ENCODE results near the gene SNAP47.

SNAP47 gene

DNA sequence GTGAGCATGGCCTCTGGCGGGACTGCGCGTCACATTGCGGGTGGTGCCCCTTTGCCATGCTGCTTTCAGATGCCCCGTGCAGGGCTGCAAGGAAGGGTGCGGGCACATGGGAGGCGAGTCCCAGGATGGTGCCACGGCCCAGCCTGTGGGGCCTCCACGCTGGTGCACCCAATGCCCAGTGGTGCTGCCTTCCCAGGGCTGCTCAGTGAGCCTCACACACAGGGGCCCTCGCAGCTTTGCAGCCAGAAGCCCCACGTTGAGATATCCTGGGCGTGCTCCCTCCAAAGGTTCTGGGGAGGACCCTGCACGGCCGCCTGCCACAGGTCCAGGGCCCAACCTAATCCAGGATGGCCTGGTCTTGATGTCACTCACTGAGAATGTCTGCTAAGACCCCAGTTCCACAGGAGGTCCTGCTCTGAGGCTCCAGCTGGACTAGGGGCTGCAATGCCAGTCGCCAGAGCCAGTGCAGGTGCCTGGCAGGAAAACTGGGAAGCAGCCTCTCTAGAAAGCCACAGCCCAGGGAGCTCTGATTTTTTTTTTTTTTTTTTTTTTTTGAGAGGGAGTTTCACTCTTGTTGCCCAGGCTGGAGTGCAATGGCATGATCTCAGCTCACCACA, 46.2 kb downstream of the SNAP47 start:
- no peak for DNase-seq (ENCODE audit: low read depth in 1 of 2, low spot score in 1 of 2)

DNA sequence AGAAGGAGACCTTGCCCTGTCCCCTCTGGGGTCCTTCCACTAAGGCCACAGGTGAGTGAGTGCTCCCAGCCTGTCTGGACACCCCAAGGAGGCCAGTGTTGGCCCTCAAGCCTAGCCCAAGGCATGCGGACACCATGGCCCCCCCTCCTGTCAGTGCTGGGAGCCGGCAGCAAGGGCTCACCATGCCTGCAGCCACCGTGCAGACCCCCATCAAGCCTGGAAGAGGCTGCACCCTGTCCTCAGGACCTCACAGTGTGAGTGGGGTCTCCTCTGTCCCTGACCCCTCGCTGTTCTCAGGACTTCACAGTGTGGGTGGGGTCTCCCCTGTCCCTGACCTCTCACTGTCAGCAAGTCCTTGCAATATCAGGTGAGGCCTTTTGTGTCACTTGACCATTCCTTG, 47.0 kb downstream of the SNAP47 start:
- DNase-seq (ENCODE audit: low read depth in 1 of 2, low spot score in 1 of 2) = no peak

DNA sequence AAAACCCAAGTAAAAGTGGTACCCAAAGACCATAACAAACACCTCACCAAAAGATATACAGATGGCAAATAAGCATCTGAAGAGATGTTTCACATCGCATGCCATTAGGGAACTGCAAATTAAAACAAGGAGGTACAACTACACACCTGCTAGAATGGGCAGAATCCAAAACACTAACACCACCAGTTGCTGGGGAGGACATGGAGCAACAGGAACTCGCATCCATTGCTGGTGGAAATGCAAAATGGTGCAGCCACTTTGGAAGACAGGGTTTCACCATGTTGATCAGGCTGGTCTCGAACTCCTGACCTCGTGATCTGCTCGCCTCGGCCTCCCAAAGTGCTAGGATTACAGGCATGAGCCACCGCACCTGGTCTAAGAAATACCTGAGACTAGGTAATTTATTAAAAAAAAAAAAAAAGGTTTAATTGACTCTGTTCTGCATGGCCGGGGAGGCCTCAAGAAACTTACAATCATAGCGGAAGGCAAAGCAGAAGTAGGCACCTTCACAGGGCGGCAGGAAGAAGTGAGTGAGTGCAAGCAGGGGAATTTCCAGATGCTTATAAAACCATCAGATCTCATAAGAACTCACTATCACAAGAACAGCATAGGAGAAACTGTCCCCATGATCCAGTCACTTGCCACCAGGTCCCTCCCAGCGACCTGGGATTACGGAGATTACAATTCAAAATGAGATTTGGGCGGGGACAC, 50.0 kb downstream of the SNAP47 start:
- no peak for DNase-seq (ENCODE audit: low read depth in 1 of 2, low spot score in 1 of 2)

DNA sequence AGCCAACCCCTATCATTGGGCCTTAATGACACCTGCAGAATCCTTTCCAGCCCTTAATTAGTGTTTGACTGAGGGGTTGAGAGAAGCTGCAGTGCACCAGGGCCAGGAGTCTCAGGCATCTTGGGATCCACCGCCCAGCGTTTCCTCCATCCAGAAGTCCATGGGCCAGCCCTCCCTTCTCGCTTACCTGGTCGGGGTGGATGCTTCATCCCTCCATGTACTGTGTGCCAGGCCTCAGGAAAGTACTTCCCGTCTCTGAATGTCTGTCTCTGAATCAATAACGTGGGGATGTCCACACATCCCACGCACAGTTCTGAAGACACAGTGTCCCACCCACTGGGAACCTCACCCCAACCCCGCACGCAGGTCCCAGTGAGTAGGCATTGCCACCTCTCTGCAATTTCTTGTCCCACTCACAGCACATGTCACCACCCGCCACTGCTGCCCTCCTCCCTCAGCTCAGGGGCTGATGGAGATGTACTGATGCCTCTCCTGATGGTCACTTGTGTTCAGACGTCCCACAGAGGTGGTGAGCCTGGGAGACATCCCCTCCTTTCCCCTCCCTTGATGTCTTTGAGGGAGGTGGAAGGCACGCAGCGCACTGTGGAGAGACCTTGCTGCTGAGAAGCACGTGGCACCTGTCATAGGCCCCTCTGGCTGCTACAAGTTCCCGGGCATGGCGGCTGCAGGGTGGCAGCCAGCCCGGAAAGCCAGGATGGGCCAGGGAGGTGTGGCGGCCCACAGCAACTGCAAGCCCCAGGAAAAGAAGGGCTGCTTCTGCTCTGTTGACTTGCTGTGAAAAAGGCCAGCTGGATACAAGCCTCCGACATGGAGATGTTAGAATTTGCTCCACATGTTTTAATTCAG, 50.8 kb downstream of the SNAP47 start:
- no peak for DNase-seq (ENCODE audit: low read depth in 1 of 2, low spot score in 1 of 2)

DNA sequence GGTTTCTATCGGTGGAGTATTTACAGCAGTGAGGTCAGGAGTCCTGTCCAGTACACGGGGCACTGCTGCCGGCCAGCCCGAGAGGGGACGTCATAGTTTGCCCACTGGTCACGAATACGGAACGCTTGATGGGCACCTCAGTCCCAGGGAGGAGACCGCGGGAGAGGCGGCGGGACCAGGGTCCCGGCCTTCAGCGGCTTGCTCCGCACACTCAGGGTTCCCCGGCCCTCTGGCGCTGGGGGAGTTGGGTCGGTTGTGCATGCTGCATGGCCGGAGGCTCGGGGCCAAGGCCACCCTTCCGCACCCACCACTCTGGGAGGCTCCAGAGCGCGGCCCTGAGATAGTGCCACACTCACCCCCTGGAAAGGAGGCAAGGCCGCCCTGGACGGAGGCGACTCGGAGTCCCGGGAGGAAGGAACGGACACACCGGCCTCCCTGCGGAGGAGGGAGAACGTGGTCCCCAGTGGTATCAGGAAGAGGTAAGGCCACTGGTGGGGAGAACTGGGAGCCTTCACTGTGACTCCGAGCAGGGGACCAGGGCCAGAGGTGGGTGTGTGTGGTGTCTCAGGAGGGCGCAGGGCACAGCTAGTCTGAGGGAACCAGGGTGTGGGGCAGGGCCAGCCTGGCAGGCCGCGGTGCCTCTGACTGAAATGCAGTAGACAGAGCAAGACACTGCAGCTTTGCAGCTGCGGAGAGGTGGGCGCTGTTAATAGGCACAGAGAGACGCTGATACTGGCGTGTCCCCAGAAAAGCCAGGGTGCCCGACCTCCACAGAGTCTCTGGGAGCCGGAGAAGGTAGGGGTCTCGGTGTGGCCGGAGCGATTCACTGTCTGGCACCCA, 51.7 kb downstream of the SNAP47 start:
- no peak for DNase-seq (ENCODE audit: low read depth in 1 of 2, low spot score in 1 of 2)

DNA sequence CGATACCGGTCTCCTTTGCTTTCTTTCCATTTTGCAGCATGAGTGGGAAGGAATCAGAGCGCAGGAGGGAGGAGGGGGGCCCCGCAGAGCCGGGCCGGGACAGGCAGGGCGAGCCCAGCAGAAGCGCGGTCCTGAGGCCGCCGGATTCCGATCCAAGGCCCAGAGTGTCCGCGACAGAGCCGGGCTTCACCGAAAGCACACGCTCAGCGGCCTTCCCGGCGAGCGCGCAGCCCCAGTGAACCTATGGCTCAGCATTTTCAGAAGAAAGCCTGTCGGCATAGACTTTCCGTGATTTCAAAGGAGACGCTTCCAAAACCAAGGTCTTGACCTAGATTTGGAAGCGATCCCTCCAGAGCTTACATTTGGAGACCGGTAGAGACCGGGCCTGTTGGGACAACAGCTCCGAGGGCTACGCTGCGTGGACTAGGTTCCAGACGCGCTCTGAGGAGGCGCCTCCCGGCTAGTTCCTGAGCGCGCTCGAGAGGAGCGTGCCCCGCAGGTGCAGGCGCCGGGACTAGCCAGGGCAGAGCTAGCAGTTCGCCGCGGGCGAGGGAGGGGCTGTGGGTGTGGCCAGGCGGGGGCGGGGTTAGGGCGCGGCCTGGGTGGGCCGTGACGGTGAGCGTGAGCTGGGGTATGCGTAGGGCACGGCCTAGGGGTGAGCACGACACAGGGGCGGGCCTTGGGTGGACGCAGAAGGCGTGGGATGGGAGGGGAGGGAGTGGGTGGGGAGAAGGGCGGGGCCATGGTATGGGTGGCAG, 52.5 kb downstream of the SNAP47 start:
- DNase-seq (ENCODE audit: low read depth in 1 of 2, low spot score in 1 of 2) = peak; percentile 86 to 94

DNA sequence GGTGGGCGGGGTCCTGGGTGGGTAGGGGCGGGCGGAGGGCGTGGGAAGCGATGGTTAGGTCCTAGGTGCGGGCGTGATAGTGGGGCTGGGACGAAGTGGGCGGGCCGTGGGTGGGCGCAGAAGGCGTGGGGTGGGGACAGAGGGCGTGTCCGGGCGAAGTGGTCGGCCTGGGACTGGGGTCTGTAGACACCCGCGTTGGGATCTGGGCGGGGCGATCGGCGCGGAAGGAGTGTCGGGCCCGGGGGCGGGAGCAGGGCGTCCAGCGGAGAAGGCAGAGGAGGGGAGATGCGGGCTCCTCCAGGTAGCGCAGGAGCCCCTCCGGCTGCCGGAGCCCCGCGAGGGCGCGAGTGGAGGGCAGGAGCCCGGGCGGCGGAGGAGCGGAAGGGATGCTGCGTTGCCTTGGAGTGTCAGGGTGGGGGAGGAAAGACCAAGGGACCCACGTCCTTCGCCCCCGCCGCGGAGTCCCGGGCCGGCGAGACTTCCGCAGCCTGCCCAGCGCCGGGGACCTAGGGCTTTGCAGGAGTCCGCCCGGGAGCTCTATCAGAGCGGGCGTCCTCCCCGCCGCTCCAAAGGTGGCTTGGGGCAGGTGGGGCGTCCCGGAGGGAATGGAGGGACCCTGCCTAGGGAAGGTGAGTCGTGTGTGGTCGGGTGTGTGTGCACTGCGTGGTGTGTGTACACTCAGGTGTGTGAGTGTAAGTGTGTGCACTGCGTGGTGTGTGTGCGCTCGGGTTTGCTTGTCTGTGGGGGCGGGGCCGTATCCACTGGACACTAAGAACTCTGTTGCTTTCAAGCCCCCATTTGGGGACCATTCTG, 53.2 kb downstream of the SNAP47 start:
- no peak for DNase-seq (ENCODE audit: low read depth in 1 of 2, low spot score in 1 of 2)

DNA sequence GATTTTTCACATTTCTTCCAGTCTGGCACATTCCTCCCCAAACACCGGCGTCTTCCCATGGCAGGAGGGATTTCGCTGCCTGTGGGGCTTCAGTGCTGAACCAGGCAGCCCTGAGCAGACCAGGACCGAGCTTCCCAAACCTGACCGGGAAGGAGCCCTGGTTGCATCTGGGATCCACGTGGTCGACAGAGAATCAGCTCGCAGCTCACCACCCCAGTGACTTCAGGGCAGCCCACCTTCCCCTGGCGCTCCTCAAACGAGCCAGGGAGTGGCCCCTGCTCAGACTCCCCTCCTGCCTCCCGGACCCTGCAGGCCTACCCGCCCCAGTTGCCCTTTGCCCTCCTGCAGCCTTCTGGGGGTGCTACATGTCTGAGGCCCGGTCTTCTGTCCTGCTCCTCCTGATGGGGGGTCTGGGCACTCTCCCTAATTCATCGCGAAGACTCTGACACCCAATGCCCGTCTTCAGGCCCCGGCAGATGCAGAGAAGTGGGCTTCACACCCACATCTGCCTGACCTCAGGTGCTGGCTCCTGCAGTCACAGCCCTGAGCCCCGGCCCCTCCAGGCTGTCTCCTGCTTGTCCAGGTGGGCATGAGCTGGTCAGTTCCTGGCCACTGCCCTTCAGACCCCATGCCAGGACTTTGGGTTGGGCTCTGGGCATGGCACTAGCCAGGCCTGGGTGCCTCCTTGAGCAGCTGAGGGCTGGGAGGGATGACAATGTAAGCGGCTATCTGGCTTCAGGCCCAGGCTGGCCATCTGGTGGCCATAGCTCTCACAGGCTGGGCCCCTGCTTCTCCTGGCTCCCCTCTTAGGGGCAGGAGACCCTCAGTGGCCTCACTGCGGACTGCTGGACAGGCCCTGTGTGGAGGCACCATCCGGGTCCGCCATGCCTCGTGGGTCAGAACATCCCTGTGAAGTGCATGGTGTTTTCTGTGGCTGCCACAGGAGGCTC, 54.1 kb downstream of the SNAP47 start:
- no peak for DNase-seq (ENCODE audit: low read depth in 1 of 2, low spot score in 1 of 2)

DNA sequence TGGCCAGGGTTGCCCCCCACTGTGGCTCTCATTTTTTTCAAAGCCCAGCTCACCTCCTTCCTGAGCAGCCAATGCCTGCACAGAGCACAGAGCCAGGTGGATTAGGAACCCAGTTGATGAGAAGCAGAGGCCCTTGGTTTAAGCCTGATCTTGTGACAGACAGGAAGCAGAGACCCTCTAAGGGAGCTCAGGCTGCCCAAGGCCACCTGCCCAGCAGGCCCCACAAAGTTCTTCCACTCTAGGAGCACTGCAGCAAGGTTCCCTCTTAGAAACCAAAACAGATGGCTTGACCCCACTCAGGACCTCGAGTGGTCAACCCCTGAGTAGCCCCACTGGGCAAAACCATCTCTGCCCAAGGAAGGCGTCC, 54.8 kb downstream of the SNAP47 start:
- no peak for DNase-seq (ENCODE audit: low read depth in 1 of 2, low spot score in 1 of 2)

DNA sequence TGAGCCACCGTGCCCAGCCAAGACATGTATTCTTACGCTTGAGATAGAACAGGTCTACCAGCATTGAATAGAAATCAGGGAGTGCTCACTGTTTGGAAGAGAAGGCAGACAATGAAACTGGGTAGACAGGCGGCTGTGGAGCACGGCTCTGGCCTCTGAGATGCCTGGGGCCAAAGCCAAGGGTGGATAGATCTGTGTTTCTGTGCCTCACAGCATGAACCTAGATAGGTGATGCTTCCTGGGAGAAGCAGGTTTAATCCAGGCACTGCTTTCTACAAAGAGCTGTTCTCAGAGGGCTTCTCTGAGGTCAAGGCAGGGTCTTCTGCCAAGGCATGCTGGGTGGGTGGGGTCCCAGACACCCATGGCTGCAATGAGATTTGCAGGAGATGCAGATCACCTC, 55.6 kb downstream of the SNAP47 start:
- DNase-seq (ENCODE audit: low read depth in 1 of 2, low spot score in 1 of 2) = no peak

DNA sequence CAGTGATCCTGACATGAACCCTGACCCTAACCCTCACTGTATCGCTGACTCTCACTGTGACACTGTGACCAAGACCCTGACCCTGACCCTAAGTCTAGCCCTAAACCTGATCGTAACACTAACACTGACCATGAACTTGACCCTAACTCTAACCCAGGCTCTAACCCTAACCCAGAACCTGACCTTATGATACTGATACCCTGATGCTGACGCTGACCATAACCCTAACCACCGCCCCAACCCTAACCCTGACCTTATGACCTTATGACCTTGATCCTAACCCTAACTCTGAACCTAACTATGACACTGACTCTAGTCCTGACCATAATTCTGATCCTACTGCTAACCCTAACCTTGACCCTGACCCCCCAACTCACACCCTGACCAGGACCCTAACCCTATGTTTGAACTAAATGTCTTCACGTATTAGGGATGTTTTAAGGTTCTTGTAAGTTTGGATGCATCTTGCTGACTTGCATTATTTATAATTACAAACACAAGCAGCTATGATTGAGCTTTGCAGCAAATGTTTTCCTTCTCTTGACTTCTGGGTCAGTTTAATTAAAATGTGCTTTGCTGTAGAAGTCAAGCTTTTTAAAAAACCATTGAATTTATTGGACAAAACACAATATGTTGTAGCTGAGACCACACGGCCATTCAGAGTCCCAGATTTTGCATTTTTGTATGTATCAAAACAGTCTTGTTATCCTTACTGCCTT, 56.3 kb downstream of the SNAP47 start:
- DNase-seq (ENCODE audit: low read depth in 1 of 2, low spot score in 1 of 2) = no peak

DNA sequence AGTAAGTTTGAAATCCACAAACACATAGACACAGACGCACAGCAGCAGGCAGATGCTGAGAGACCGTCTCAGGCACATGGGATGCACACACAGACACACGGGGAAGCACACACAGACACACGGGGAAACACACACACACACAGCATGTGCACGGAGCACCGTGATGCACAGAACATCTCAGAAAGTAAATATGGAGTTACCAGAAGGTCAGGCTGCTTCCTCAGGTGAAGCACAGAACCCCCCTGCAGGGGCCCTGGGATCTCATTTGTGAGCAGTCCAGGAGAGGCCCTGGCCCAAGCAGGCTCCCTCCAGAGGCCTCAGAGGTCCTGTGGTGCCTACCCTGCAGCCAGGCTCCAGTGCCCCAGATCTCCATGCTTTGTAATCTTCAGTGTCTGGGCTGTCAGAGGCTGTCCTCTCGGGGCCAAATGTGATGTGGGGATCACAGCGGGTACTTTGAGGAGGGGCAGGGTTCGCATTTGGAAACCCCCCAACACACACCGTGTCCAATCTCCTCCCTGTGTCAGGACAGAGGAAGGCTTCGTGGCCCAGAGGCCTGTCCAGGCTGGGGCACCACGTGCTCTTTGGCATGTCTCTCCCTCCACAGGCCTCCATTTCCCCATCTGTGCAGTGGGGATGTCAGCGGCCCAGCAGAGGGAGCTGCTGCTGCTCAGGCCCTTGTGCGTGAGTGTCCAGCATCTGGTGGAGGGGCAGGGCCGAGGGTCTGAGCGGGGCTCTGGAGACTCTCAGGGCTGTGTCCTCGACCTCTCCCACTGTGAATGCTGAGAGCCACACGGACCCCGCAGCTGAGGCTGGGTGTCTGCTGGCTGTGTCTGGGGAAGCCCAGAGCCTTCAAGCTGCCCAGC, 57.2 kb downstream of the SNAP47 start:
- DNase-seq (ENCODE audit: low read depth in 1 of 2, low spot score in 1 of 2) = no peak

DNA sequence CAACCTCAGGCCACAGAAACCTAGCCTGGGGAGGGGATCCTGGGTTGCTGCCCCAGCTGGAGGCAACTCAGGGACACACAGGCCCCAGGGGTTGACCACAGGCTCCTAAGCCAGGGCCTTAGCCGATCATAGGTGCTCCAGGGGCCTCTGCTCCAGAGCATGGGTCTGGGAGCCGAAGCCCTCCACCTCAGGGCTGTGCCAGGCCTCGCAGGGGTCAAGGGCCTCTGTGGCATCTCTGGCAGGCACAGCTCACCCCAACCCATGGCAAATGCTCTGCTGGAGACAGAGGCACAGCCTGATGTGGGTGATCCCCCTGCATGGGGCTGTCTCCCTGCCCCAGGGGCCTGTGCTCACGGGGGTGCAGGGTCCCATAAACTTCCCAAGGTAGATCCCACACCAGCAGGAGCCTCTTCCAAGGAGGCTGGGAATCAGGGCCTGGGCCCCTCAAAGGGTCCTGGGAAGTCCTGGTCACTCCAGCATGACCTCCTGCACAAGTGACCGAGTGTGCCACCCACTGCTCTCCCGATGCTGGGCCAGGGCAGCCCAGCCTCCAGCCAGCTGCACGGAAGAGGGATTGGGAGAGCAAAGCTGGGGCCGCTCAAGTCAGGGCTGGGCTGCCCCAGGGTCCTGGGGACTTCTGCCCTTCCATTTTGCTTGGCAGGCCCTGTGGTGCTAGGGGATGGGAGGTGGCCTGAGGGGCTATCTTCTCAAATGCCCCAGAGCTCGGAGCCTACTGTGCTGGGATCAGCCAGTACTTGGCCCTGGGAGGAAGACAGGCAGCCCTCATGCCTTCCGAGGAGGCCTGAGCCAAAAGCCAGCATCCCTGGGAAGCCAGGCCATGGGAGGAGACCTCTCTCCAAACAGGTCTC, 58.1 kb downstream of the SNAP47 start:
- no peak for DNase-seq (ENCODE audit: low read depth in 1 of 2, low spot score in 1 of 2)

DNA sequence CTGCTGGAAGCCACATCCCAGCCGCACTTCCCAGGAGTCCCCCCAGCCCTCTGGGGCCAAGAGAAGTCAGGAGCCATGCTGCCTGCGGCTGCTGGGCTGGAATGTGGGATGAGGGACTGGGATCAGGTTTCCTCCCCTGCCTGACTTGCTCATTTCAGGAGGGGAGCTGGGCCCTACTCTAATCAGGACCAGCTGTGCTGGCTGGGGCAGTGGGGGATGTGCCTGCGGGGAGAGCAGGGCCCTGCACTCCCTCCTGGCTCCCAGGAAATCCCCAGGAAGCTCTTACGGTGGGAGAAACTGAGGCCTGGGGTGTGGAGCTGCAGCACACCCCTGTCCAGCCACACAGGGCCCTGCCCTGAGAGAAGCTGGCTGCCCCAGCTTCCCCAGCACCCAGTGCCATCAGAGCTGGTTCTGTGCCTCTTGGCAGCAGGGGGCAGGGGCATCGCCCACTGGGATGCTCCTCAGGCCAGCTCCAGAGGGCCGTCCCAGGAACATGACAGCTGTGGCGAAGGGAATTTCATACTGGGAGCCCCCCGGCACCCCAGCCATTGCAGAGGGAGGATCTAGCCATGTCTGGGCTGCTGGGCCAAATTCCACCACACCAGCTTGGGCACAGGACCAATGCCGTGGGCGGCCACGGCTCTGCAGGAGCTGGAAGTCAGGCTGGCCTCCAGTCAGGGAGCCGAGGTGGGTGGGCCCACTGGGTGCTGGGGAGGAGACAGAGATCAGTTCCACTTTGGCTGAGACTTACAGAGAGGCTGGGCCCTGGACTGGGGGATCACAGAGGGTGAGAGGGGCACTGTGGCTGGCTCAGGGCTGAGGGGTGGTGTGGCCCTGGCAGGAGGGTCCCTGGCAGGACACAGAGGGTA, 58.9 kb downstream of the SNAP47 start:
- DNase-seq (ENCODE audit: low read depth in 1 of 2, low spot score in 1 of 2) = no peak

DNA sequence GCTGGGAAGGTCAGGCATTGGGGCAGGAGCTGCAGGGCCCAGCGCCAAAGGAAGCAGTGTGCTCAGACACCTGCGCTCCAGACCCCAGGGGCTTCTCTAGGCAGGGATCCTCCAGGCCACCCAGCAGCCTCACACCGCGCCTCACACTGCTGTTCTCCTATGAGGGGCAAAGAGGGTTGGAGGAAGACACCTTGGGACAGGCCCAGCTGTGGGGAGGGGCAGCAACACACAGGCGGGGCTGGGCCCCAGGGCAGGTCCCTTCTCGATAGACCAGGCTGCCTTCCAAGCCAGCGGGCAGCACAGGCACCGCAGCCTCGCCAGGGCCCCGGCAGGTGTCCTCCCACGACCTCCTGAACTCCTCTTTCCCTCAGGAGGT, 59.6 kb downstream of the SNAP47 start:
- DNase-seq (ENCODE audit: low read depth in 1 of 2, low spot score in 1 of 2) = no peak

All from stimulated activated CD4-positive, alpha-beta T cell treated with anti-CD3 and anti-CD28 coated beads, Interleukin-15, amount 100 ng/mL, for 1 hour (primary cell).